ENCODE measurements around the gene ACY1. TPM values are rescaled to one million over a fixed set of nuclear protein-coding genes. Genes with fewer than 3 reads are reported as not detected.

ACY1 gene
- total and polyA plus RNA-seq, 2 of the 13 experiments (the other 11 are each of a cell fraction or from before 2014, with no cell fraction given): 113 to 162 TPM

DNA sequence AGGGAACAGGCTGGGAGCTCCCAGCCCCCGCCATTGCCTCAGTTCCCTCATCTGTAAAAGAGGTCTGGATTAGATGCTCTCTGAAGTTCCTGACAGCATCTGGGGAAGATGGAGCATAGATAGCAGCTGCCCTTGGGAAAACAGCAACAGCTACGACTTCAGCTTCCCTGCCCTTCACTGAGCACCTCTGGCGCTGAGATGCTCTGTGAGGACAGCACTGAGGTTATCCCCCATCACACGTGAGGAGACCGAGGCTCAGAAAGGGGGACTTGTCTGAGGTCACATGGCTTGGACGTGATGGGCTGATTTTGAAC lies 23.4 kb downstream of the ACY1 start (continued):
- TF ChIP-seq PCBP1 (IDR thresholded peaks at IDR 0.05; ENCODE audit: borderline replicate concordance, low read depth, low read length) (no peak), TEAD3 (CRISPR knock-in tag; optimal IDR thresholded peaks at IDR 0.05; ENCODE audit: borderline replicate concordance) (no peak), NFRKB (IDR thresholded peaks at IDR 0.05) (no peak), HIVEP1 (CRISPR knock-in tag; IDR thresholded peaks at IDR 0.05) (no peak), TAF1 (CRISPR knock-in tag; IDR thresholded peaks at IDR 0.05) (no peak), ETV5 (CRISPR knock-in tag; IDR thresholded peaks at IDR 0.05; ENCODE audit: borderline replicate concordance) (no peak)

GRCh38 chr3:52007291-52007690 lies 24.0 kb downstream of the ACY1 start:
- CTCF ChIA-PET (ENCODE audit: low intra/inter-chr PET ratio, low total read pairs): no interaction called here
- no peaks in the 10 kb centered on the region for H3K36me3 ChIP-seq (replicated peaks in 1 of 2; ENCODE audit: control insufficient read depth in 1 of 2, insufficient read depth in 2 of 2, low read length in 2 of 2)
- H3K4me3 ChIP-seq (replicated peaks in 1 of 3; ENCODE audit: insufficient read depth in 1 of 3, low read depth in 2 of 3, low read length in 3 of 3): no peak overlapping the region
- POLR2A ChIA-PET: no interaction called here
- intact Hi-C loops (cut with micrococcal nuclease; ENCODE audit: unreplicated experiment): no loop called here
- no peak overlapping the region for H2AFZ ChIP-seq (ENCODE audit: low read length)
- H3K9ac ChIP-seq (ENCODE audit: insufficient read depth, low read depth, low read length): no peak overlapping the region
- ATAC-seq: no peak
- in situ Hi-C loops (cut with HindIII; ENCODE audit: extremely low pct_ligation_motif_present, low pct_unique_long_range_greater_than_20kb): no loop called here
- no peaks in the 10 kb centered on the region for H3K79me2 ChIP-seq (ENCODE audit: insufficient read depth, low read length)
- TF ChIP-seq MAX (IDR thresholded peaks at IDR 0.05) (no peak), KDM5B (CRISPR knock-in tag; IDR thresholded peaks at IDR 0.05; ENCODE audit: borderline replicate concordance) (no peak)
- no peaks in the 10 kb centered on the region for H3K9me3 ChIP-seq (ENCODE audit: low read length)
- H3K4me1 ChIP-seq (ENCODE audit: insufficient read depth, low read length): peaks cover 25% of the 10 kb centered on the region
- no peak overlapping the region for H3K27ac ChIP-seq (ENCODE audit: extremely low read length, insufficient read depth, low read length)
- no peak for FAIRE-seq
- BruUV-seq (replicated peaks): no TSS peak
- WGBS (ENCODE audit: low lambda C conversion rate): 16% methylated on average over 4 of the region's 4 CpGs
- H4K20me1 ChIP-seq (ENCODE audit: insufficient read depth, low read length): no peaks in the 10 kb centered on the region
- peaks cover 2 to 40% of the 10 kb centered on the region in 2 experiments; a peak in 4 of 5 replicates for H3K27me3 ChIP-seq (ENCODE audit: control insufficient read depth in 1 of 2, insufficient read depth in 2 of 2, low read length in 2 of 2)
- DNase-seq (ENCODE audit: low spot score): no peak
- no peak overlapping the region for H3K4me2 ChIP-seq (ENCODE audit: low read depth, low read length)

GRCh38 chr3:52010431-52010830 lies 27.1 kb downstream of the ACY1 start:
- H3K27ac ChIP-seq (ENCODE audit: extremely low read length, insufficient read depth, low read length): no peak overlapping the region
- H3K79me2 ChIP-seq (ENCODE audit: insufficient read depth, low read length): no peaks in the 10 kb centered on the region
- no peak for FAIRE-seq
- no peak overlapping the region for H3K4me2 ChIP-seq (ENCODE audit: low read depth, low read length)
- ChIA-PET POLR2A (no interaction called here), CTCF (ENCODE audit: low intra/inter-chr PET ratio, low total read pairs) (no interaction called here)
- no peaks in the 10 kb centered on the region for H3K36me3 ChIP-seq (replicated peaks in 1 of 2; ENCODE audit: control insufficient read depth in 1 of 2, insufficient read depth in 2 of 2, low read length in 2 of 2)
- ATAC-seq: no peak
- no peak overlapping the region for H3K9ac ChIP-seq (ENCODE audit: insufficient read depth, low read depth, low read length)
- peaks cover 38% of the 10 kb centered on the region for H3K4me1 ChIP-seq (ENCODE audit: insufficient read depth, low read length)
- H4K20me1 ChIP-seq (ENCODE audit: insufficient read depth, low read length): no peaks in the 10 kb centered on the region
- in situ Hi-C loops (cut with HindIII; ENCODE audit: extremely low pct_ligation_motif_present, low pct_unique_long_range_greater_than_20kb): no loop called here
- peaks cover 4 to 20% of the 10 kb centered on the region in 2 experiments; a peak in 3 of 5 replicates for H3K27me3 ChIP-seq (ENCODE audit: control insufficient read depth in 1 of 2, insufficient read depth in 2 of 2, low read length in 2 of 2)
- no peak for DNase-seq (ENCODE audit: low spot score)
- intact Hi-C loops (cut with micrococcal nuclease; ENCODE audit: unreplicated experiment): no loop called here
- no peaks in the 10 kb centered on the region for H3K9me3 ChIP-seq (ENCODE audit: low read length)
- H3K4me3 ChIP-seq (replicated peaks in 1 of 3; ENCODE audit: insufficient read depth in 1 of 3, low read depth in 2 of 3, low read length in 3 of 3): no peak overlapping the region
- TF ChIP-seq ZNF331 (CRISPR knock-in tag; IDR thresholded peaks at IDR 0.05) (no peak), ZNF234 (CRISPR knock-in tag; conservative IDR thresholded peaks at IDR 0.05) (no peak), HES4 (CRISPR knock-in tag; IDR thresholded peaks at IDR 0.05; ENCODE audit: borderline replicate concordance) (no peak), ZNF710 (CRISPR knock-in tag; IDR thresholded peaks at IDR 0.05; ENCODE audit: borderline replicate concordance) (no peak), ZNF235 (CRISPR knock-in tag; IDR thresholded peaks at IDR 0.05; ENCODE audit: borderline replicate concordance) (no peak), IKZF4 (CRISPR knock-in tag; IDR thresholded peaks at IDR 0.05; ENCODE audit: borderline replicate concordance, low read depth, not compliant biosample characterization) (no peak), MZF1 (CRISPR knock-in tag; IDR thresholded peaks at IDR 0.05; ENCODE audit: borderline replicate concordance) (no peak), SAFB2 (CRISPR knock-in tag; IDR thresholded peaks at IDR 0.05; ENCODE audit: borderline replicate concordance, low read depth) (no peak), PLRG1 (conservative IDR thresholded peaks at IDR 0.05) (no peak), PCBP1 (IDR thresholded peaks at IDR 0.05; ENCODE audit: borderline replicate concordance, low read depth, low read length) (no peak)
- H2AFZ ChIP-seq (ENCODE audit: low read length): no peak overlapping the region
- no TSS peak for BruUV-seq (replicated peaks)

Measured in HepG2 (cell line).